Hypothalamus (tissue), 51 donors: Measurements from ENCODE around the gene SLC9A1.

Experiments used
- DNase-seq, 51 donors: peaks; one replicate each; lab custom pipeline; 2025; lab: John Stamatoyannopoulos, UW

Gene SLC9A1

DNA sequence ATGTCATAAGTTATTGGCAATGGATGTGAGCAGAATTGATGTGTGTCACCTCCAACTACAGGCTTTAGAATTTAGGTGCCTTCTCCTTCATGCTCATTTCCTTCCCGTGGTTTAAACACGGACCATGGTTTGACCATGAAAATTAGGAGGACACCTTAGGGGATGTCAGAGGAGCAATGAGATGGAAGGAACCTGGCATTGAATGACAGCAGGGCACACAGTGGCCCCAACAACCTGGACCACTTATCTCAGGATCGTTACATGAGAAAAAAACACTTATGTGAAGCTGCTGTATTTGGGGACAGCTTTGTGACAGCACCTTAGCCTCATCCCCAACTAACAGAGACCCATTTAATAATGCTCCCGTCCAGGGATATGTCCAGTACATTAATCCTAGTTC, 70.8 kb downstream of the SLC9A1 start:
- no peak for DNase-seq

- DNase-seq = peak in 1 of 51 donors; percentile 30
These were observed 77.0 kb downstream of the SLC9A1 start for GRCh38 chr1:27077968-27078367.

GRCh38 chr1:27076803-27077202, 78.1 kb downstream of the SLC9A1 start:
- DNase-seq = no peak

GRCh38 chr1:27074175-27074780, 80.6 kb downstream of the SLC9A1 start:
- no peak for DNase-seq

GRCh38 chr1:27071049-27071416, 83.9 kb downstream of the SLC9A1 start:
- peak in 28 of 51 donors; percentile 3 to 69 (median 28) for DNase-seq

- DNase-seq = peak in 2 of 51 donors; percentile 47 to 53
These were observed 84.4 kb downstream of the SLC9A1 start for GRCh38 chr1:27070390-27071048.

DNA sequence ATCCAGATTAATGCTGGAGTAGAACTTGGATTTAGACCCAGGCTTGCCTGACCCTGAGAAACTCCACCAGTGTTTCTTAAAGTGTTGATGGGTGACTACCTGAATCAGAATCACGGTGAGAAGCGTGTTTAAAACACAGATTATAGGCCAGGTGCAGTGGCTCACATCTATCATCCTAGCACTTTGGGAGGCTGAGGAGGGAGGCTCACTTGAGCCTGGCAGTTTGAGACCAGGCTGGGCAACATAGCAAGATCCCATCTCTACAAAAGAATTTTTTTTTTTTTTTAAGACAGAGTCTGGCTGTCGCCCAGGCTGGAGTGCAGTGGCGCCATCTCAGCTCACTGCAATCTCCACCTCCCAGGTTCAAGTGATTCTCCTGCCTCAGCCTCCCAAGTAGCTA, 86.0 kb downstream of the SLC9A1 start:
- no peak for DNase-seq

- no peak for DNase-seq
These were observed 88.8 kb downstream of the SLC9A1 start for GRCh38 chr1:27065999-27066630.

GRCh38 chr1:27060891-27061290, 94.0 kb downstream of the SLC9A1 start:
- no peak for DNase-seq

GRCh38 chr1:27058966-27059669, 95.8 kb downstream of the SLC9A1 start:
- no peak for DNase-seq

DNA sequence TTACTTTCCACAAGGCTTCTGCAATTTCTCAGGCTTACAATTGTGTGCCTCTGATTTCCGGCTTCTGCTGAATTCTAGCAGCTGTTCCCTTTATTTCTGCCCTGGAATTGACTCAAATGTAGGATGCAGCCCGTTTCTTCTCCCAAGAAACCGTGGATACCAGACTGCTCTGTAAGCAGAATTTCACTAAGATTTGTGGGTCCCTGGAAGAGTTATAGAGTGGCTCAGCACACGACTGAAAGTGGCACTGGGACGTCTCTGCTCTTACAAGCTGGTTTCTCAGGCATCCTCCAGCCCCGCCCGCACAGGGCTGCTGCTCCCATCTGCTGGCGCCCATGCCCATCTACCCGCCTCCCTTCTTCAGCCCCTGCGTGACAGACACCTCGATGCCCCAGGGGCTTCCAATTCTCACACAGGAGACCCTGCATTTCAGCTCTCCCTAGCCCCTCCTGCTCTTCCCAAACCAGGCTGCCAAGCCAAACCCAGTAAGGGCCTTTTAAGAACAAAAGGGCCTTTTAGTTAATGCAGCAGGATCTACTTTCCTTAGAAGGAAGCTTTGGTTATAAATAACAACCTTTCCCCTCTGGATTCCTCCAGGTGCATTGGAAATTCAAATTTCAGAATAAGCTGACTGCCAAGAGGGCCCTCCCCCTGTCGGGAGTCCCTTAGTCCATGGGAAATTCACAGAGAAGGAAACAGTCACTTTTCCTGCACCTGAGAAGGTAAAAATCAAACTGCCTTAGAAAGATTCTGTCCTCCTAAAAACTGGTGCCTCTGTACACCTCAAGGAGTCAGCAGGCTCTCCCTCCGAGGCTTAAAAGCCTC, 96.9 kb downstream of the SLC9A1 start:
- DNase-seq = peak in 14 of 51 donors; percentile 2 to 16 (median 6)

GRCh38 chr1:27057389-27057788, 97.5 kb downstream of the SLC9A1 start:
- DNase-seq = no peak

- no peak for DNase-seq
These were observed 100.8 kb downstream of the SLC9A1 start for GRCh38 chr1:27053977-27054753.

DNA sequence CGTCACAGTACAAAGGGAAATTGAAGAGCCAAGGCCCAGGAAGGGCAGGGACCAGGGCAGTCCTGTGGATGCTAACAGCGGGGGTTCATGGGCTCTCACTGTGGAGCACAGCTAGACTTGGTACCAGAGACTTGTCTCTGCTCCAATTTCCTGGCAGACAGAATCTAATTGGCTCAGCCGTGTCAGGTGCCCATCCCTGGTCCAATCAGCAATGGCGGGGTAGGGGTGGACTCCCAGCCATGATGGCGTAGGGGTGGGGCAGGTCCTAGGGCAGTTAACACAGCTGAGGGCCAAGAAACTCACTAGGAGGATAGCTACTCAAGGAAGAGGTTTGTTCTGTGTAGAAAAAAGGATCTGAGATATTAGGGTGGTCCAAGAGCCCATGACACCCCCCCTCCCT, 102.4 kb downstream of the SLC9A1 start:
- DNase-seq = no peak

DNA sequence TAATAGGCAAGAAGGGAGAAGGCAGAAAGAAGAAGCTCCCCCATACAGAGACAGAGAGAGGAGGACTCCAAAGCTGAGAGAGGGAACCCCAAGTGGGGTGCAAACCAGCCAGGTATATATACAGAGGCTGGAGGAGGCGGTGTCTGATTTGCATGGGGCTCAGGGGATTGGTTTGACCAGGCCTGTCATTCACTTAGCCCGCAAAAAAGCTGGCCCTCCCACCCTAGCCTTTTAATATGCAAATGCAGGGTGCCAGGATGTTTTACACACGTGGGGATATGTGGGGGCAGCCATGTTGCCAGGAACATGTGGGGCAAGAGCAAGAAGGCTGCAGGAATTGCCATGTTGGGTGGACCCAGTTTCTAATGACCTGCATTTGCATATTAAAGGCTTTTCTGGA, 105.3 kb downstream of the SLC9A1 start:
- no peak for DNase-seq

- no peak for DNase-seq
These were observed 105.8 kb downstream of the SLC9A1 start for GRCh38 chr1:27049100-27049499.
